GM19468 (cell line): Measurements from ENCODE around the gene PSMD2.

Source experiments
- ATAC-seq: cut with Tn5 transposase; IDR thresholded peaks from one replicate; pipeline ENCODE4 v1.9.1; 2021; ENCODE audit warnings: mild to moderate bottlenecking, moderate library complexity, moderate number of reproducible peaks; ENCODE audit not compliant: unreplicated experiment; ENCODE audit errors: extremely low read depth

Gene PSMD2

GRCh38 chr3:184354121-184354728 lies 55.2 kb downstream of the PSMD2 start:
- ATAC-seq, result no peak

- ATAC-seq, result no peak
Observed at GRCh38 chr3:184354754-184355153, 55.7 kb downstream of the PSMD2 start.

- no peak for ATAC-seq
Observed at GRCh38 chr3:184355261-184356040, 56.4 kb downstream of the PSMD2 start.

DNA sequence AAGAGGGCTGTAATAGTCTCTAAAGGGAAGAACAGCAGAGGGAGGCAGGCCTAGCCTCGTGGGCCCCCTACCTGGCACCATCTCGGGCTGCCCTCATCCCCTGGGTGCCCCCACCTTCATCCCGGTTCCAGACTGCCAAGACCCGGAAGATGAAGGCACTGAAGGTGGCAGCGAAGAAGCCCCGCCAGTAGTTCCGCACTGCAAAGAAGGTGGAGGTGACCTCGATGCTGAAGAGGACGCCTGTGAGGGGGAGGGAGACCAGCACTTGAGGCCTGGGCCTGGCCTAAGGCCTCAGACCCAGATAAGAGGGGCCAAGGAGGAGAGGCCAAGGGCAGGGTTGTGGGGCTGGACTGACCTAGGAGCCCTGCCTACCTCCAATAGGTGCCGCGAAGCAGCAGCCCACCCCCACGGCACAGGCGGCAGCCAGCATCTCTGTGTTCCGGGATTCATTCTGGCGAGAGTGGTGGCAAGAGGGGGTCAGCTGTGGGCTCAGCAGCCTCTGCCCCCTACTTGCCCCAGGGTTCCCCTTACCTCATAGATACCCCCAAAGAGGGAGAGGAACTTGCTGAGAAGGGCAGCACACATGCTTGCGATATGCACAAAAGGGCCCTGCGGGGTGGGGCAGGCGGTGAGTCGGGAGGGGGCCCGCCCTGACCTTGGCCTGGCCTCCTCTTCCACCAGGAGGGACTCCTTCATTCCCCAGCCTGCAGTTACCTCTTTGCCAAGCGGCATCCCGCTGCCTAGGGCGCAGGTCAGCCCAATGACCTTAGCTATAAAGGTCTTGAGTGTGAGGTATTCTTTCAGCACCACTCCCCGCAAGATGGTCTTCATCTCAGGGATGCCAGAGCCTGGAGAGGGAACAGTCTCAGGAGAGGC lies 58.4 kb downstream of the PSMD2 start:
- no peak for ATAC-seq

GRCh38 chr3:184358124-184358767 lies 59.2 kb downstream of the PSMD2 start:
- ATAC-seq, result no peak
